Measurements from ENCODE around the gene TSPAN14.
"Not testable (repeated sequence)": the region's sequence is repeated elsewhere in the genome, so short reads cannot be mapped to it uniquely, and the experiment has no call there.

The TSPAN14 gene

GRCh38 chr10:80530816-80531215 lies 76.7 kb downstream of the TSPAN14 start:
- Histone ChIP-seq H3K36me3 (ENCODE audit: control insufficient read depth, insufficient read depth, low read length) (no peaks in the 10 kb centered on the region), H3K4me3 (ENCODE audit: extremely low read depth, insufficient read depth, low read length, poor library complexity, severe bottlenecking) (no peak overlapping the region), H3K9me3 (ENCODE audit: control insufficient read depth, low read length) (no peaks in the 10 kb centered on the region), H3K4me1 (ENCODE audit: control insufficient read depth, insufficient read depth, low read length, poor library complexity, severe bottlenecking) (no peaks in the 10 kb centered on the region), H3K27ac (ENCODE audit: low read depth, low read length, severe bottlenecking) (no peak overlapping the region)
- 63 to 80% methylated on average over 1 of the region's 2 CpGs for WGBS, 2 experiments (ENCODE audit: insufficient coverage in 2 of 2)

GRCh38 chr10:80532571-80532970 lies 78.5 kb downstream of the TSPAN14 start:
- 94 to 100% methylated on average over 3 to 4 of the region's 4 CpGs for WGBS, 2 experiments (ENCODE audit: insufficient coverage in 2 of 2)
- H3K4me3 ChIP-seq (ENCODE audit: extremely low read depth, insufficient read depth, low read length, poor library complexity, severe bottlenecking): no peak overlapping the region
- H3K9me3 ChIP-seq (ENCODE audit: control insufficient read depth, low read length): no peaks in the 10 kb centered on the region
- no peaks in the 10 kb centered on the region for H3K36me3 ChIP-seq (ENCODE audit: control insufficient read depth, insufficient read depth, low read length)
- no peak overlapping the region for H3K27ac ChIP-seq (ENCODE audit: low read depth, low read length, severe bottlenecking)
- peaks cover 9% of the 10 kb centered on the region for H3K4me1 ChIP-seq (ENCODE audit: control insufficient read depth, insufficient read depth, low read length, poor library complexity, severe bottlenecking)

- H3K9me3 ChIP-seq (ENCODE audit: control insufficient read depth, low read length); H3K4me3 ChIP-seq (ENCODE audit: extremely low read depth, insufficient read depth, low read length, poor library complexity, severe bottlenecking); H3K4me1 ChIP-seq (ENCODE audit: control insufficient read depth, insufficient read depth, low read length, poor library complexity, severe bottlenecking); H3K36me3 ChIP-seq (ENCODE audit: control insufficient read depth, insufficient read depth, low read length); H3K27ac ChIP-seq (ENCODE audit: low read depth, low read length, severe bottlenecking): not testable (repeated sequence)
- WGBS, 2 experiments (ENCODE audit: insufficient coverage in 2 of 2): no CpG with 5 or more reads among the region's 25 CpGs
Measured at GRCh38 chr10:80534059-80534458, 79.9 kb downstream of the TSPAN14 start.

GRCh38 chr10:80534646-80535045 lies 80.5 kb downstream of the TSPAN14 start:
- no CpG with 5 or more reads among the region's 30 CpGs for WGBS, 2 experiments (ENCODE audit: insufficient coverage in 2 of 2)

GRCh38 chr10:80535671-80536360 lies 81.7 kb downstream of the TSPAN14 start:
- H3K4me3 ChIP-seq (ENCODE audit: extremely low read depth, insufficient read depth, low read length, poor library complexity, severe bottlenecking): no peak overlapping the region
- peaks cover 10% of the 10 kb centered on the region for H3K4me1 ChIP-seq (ENCODE audit: control insufficient read depth, insufficient read depth, low read length, poor library complexity, severe bottlenecking)
- no peaks in the 10 kb centered on the region for H3K36me3 ChIP-seq (ENCODE audit: control insufficient read depth, insufficient read depth, low read length)
- no peak overlapping the region for H3K27ac ChIP-seq (ENCODE audit: low read depth, low read length, severe bottlenecking)
- 78 to 86% methylated on average over 47 to 50 of the region's 50 CpGs for WGBS, 2 experiments (ENCODE audit: insufficient coverage in 2 of 2)
- no peaks in the 10 kb centered on the region for H3K9me3 ChIP-seq (ENCODE audit: control insufficient read depth, low read length)

More at GRCh38 chr10:80534646-80535045, 80.5 kb downstream of the TSPAN14 start:
- H3K36me3 ChIP-seq (ENCODE audit: control insufficient read depth, insufficient read depth, low read length); H3K27ac ChIP-seq (ENCODE audit: low read depth, low read length, severe bottlenecking); H3K4me3 ChIP-seq (ENCODE audit: extremely low read depth, insufficient read depth, low read length, poor library complexity, severe bottlenecking); H3K4me1 ChIP-seq (ENCODE audit: control insufficient read depth, insufficient read depth, low read length, poor library complexity, severe bottlenecking); H3K9me3 ChIP-seq (ENCODE audit: control insufficient read depth, low read length): not testable (repeated sequence)

- H3K36me3 ChIP-seq (ENCODE audit: control insufficient read depth, insufficient read depth, low read length): no peaks in the 10 kb centered on the region
- H3K4me3 ChIP-seq (ENCODE audit: extremely low read depth, insufficient read depth, low read length, poor library complexity, severe bottlenecking): no peak overlapping the region
Measured at GRCh38 chr10:80536361-80536835, 82.3 kb downstream of the TSPAN14 start.

GRCh38 chr10:80537086-80537735 lies 83.1 kb downstream of the TSPAN14 start:
- H3K9me3 ChIP-seq (ENCODE audit: control insufficient read depth, low read length): no peaks in the 10 kb centered on the region
- H3K4me3 ChIP-seq (ENCODE audit: extremely low read depth, insufficient read depth, low read length, poor library complexity, severe bottlenecking): no peak overlapping the region
- WGBS, 2 experiments (ENCODE audit: insufficient coverage in 2 of 2): 83 to 91% methylated on average over 4 of the region's 8 CpGs
- H3K36me3 ChIP-seq (ENCODE audit: control insufficient read depth, insufficient read depth, low read length): no peaks in the 10 kb centered on the region
- peaks cover 19% of the 10 kb centered on the region for H3K4me1 ChIP-seq (ENCODE audit: control insufficient read depth, insufficient read depth, low read length, poor library complexity, severe bottlenecking)
- peak overlapping the region; percentile 87 for H3K27ac ChIP-seq (ENCODE audit: low read depth, low read length, severe bottlenecking)

More at GRCh38 chr10:80536361-80536835, 82.3 kb downstream of the TSPAN14 start:
- H3K9me3 ChIP-seq (ENCODE audit: control insufficient read depth, low read length): no peaks in the 10 kb centered on the region
- H3K27ac ChIP-seq (ENCODE audit: low read depth, low read length, severe bottlenecking): peak overlapping the region; percentile 16
- H3K4me1 ChIP-seq (ENCODE audit: control insufficient read depth, insufficient read depth, low read length, poor library complexity, severe bottlenecking): peaks cover 13% of the 10 kb centered on the region
- 83 to 92% methylated on average over 10 to 12 of the region's 17 CpGs for WGBS, 2 experiments (ENCODE audit: insufficient coverage in 2 of 2)

- H3K9me3 ChIP-seq (ENCODE audit: control insufficient read depth, low read length): no peaks in the 10 kb centered on the region
- no peak within 1 kb of the TSS for H3K4me3 ChIP-seq (ENCODE audit: extremely low read depth, insufficient read depth, low read length, poor library complexity, severe bottlenecking)
- H3K4me1 ChIP-seq (ENCODE audit: control insufficient read depth, insufficient read depth, low read length, poor library complexity, severe bottlenecking): peaks cover 19% of the 10 kb centered on the region
- H3K36me3 ChIP-seq (ENCODE audit: control insufficient read depth, insufficient read depth, low read length): no peaks in the 10 kb centered on the region
- peak within 1 kb of the TSS; percentile 87 for H3K27ac ChIP-seq (ENCODE audit: low read depth, low read length, severe bottlenecking)
- 90 to 94% methylated on average over 17 to 19 of the region's 19 CpGs for WGBS, 2 experiments (ENCODE audit: insufficient coverage in 2 of 2)
Measured at GRCh38 chr10:80537736-80538480, 83.8 kb downstream of the TSPAN14 start, which contains the start of gene SH2D4B. Gene SH2D4B (plus strand): TSS chr10:80537902. CDS start chr10:80538332, 430 bp downstream.

GRCh38 chr10:80538481-80539185 lies 84.5 kb downstream of the TSPAN14 start:
- H3K4me3 ChIP-seq (ENCODE audit: extremely low read depth, insufficient read depth, low read length, poor library complexity, severe bottlenecking): no peak overlapping the region
- no peaks in the 10 kb centered on the region for H3K36me3 ChIP-seq (ENCODE audit: control insufficient read depth, insufficient read depth, low read length)
- 88 to 94% methylated on average over 12 to 15 of the region's 16 CpGs for WGBS, 2 experiments (ENCODE audit: insufficient coverage in 2 of 2)
- H3K4me1 ChIP-seq (ENCODE audit: control insufficient read depth, insufficient read depth, low read length, poor library complexity, severe bottlenecking): peaks cover 19% of the 10 kb centered on the region
- H3K9me3 ChIP-seq (ENCODE audit: control insufficient read depth, low read length): no peaks in the 10 kb centered on the region
- no peak overlapping the region for H3K27ac ChIP-seq (ENCODE audit: low read depth, low read length, severe bottlenecking)

- no peak overlapping the region for H3K27ac ChIP-seq (ENCODE audit: low read depth, low read length, severe bottlenecking)
- H3K36me3 ChIP-seq (ENCODE audit: control insufficient read depth, insufficient read depth, low read length): no peaks in the 10 kb centered on the region
- WGBS, 2 experiments (ENCODE audit: insufficient coverage in 2 of 2): 89 to 93% methylated on average over 6 to 7 of the region's 7 CpGs
- H3K4me1 ChIP-seq (ENCODE audit: control insufficient read depth, insufficient read depth, low read length, poor library complexity, severe bottlenecking): peaks cover 19% of the 10 kb centered on the region
- no peak overlapping the region for H3K4me3 ChIP-seq (ENCODE audit: extremely low read depth, insufficient read depth, low read length, poor library complexity, severe bottlenecking)
- no peaks in the 10 kb centered on the region for H3K9me3 ChIP-seq (ENCODE audit: control insufficient read depth, low read length)
Measured at GRCh38 chr10:80539421-80540031, 85.4 kb downstream of the TSPAN14 start.
